ENCODE results near the gene IQCB1.

DNA sequence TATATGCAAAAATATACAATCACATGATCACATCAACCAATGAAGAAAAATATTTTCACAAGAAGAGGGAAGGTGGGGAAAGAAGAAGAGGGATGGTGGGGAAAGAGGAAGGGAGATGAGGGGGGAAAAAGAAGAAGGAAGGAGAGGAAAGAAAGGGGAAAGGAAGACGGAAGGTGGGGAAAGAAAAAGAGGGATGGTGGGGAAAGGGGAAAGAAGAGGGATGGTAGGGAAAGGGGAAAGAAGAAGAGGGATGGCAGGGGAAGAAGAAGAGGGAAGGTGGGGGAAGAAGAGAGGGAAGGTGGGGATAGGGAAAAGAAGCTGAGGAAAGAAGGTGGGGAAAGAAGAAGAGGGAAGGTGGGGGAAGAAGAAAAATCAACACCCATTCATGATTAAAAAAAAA lies 82.1 kb downstream of the IQCB1 start:
- TF ChIP-seq, protein P1, sequence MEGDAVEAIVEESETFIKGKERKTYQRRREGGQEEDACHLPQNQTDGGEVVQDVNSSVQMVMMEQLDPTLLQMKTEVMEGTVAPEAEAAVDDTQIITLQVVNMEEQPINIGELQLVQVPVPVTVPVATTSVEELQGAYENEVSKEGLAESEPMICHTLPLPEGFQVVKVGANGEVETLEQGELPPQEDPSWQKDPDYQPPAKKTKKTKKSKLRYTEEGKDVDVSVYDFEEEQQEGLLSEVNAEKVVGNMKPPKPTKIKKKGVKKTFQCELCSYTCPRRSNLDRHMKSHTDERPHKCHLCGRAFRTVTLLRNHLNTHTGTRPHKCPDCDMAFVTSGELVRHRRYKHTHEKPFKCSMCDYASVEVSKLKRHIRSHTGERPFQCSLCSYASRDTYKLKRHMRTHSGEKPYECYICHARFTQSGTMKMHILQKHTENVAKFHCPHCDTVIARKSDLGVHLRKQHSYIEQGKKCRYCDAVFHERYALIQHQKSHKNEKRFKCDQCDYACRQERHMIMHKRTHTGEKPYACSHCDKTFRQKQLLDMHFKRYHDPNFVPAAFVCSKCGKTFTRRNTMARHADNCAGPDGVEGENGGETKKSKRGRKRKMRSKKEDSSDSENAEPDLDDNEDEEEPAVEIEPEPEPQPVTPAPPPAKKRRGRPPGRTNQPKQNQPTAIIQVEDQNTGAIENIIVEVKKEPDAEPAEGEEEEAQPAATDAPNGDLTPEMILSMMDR (IDR thresholded peaks at IDR 0.05; ENCODE audit: insufficient read depth, low read length, poor library complexity, severe bottlenecking) = no peak
- TF ChIP-seq EZH2phosphoT487 (conservative IDR thresholded peaks at IDR 0.05; ENCODE audit: low read length) = no peak
